ENCODE measurements around the gene VAT1L. TPM values are rescaled to one million over a fixed set of nuclear protein-coding genes. Genes with fewer than 3 reads are reported as not detected.
"Not testable (repeated sequence)": the region's sequence is repeated elsewhere in the genome, so short reads cannot be mapped to it uniquely, and the experiment has no call there.

The VAT1L gene
- total RNA-seq, 1 experiment from 2014 or later, result 0.10 TPM

DNA sequence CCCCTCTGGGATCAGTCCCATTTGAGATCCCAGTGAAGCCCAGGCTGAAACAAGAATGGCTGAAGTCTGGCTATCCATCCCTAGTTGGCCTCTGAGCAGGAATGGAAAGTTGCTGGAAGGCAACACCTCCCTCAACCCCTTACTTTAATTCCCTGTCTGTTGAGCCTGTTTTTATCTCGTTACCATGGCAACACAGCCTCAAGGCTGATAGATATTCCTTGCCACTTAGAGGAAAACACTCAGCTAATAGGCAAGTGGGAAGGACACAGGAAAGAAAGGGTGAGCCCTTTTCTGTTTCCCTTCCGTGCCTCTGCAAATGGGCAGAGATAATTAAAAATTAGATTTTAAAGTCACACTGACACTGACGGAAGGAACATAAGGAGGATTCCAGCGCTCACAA lies 158.5 kb downstream of the VAT1L start (continued):
- TF ChIP-seq, protein P1, sequence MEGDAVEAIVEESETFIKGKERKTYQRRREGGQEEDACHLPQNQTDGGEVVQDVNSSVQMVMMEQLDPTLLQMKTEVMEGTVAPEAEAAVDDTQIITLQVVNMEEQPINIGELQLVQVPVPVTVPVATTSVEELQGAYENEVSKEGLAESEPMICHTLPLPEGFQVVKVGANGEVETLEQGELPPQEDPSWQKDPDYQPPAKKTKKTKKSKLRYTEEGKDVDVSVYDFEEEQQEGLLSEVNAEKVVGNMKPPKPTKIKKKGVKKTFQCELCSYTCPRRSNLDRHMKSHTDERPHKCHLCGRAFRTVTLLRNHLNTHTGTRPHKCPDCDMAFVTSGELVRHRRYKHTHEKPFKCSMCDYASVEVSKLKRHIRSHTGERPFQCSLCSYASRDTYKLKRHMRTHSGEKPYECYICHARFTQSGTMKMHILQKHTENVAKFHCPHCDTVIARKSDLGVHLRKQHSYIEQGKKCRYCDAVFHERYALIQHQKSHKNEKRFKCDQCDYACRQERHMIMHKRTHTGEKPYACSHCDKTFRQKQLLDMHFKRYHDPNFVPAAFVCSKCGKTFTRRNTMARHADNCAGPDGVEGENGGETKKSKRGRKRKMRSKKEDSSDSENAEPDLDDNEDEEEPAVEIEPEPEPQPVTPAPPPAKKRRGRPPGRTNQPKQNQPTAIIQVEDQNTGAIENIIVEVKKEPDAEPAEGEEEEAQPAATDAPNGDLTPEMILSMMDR (IDR thresholded peaks at IDR 0.05 in 2 of 3, conservative IDR thresholded peaks at IDR 0.05 in 1 of 3; ENCODE audit: borderline replicate concordance in 1 of 3, insufficient read depth in 1 of 3, low read depth in 2 of 3, low read length in 2 of 3), result no peak

DNA sequence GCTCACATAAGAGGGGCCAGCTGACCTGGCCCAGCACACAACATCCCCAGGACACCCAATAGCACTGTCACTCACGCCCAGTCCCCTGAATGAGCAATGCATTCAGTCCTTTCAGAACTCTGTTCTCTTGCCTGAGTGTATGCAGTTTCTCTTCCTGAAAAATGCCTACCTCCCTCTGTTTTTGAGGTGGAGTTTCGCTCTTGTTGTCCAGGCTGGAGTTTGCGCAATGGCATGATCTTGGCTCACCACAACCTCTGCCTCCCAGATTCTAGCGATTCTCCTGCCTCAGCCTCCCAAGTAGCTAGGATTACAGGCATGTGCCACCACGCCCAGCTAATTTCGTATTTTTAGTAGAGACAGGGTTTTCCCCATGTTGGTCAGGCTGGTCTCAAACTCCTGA lies 159.2 kb downstream of the VAT1L start:
- H3K9ac ChIP-seq (ENCODE audit: low read length); CTCF ChIA-PET; DNase-seq (ENCODE audit: low read depth, low spot score); H3K4me2 ChIP-seq (ENCODE audit: low read length); intact Hi-C loops (cut with micrococcal nuclease); H3K4me3 ChIP-seq (replicated peaks in 1 of 2; ENCODE audit: low read depth in 1 of 2, low read length in 2 of 2); POLR2A ChIA-PET; H3K27ac ChIP-seq (ENCODE audit: low read depth, low read length); ATAC-seq; H3K36me3 ChIP-seq (ENCODE audit: control insufficient read depth in 1 of 2, insufficient read depth in 2 of 2, low read length in 2 of 2); RAD21 ChIA-PET (ENCODE audit: low non-redundant PET in 1 of 2, low total read pairs in 2 of 2, uncharacterized antibody in 2 of 2, unreplicated experiment in 2 of 2); H3K9me3 ChIP-seq (ENCODE audit: control insufficient read depth in 1 of 2, insufficient read depth in 1 of 2, low read depth in 1 of 2, low read length in 2 of 2); BruUV-seq (replicated peaks); H3K79me2 ChIP-seq (ENCODE audit: insufficient read depth, low read length); H3K4me1 ChIP-seq (ENCODE audit: control insufficient read depth in 1 of 2, insufficient read depth in 2 of 2, low read length in 2 of 2); H3K9me2 ChIP-seq (ENCODE audit: insufficient read depth); H2AFZ ChIP-seq (ENCODE audit: low read depth, low read length, poor library complexity, severe bottlenecking); H4K20me1 ChIP-seq (ENCODE audit: insufficient read depth): not testable (repeated sequence)
- peaks cover 46% of the 10 kb centered on the region for H3K27me3 ChIP-seq (ENCODE audit: insufficient read depth, low read length)

GRCh38 chr16:77948835-77949234 lies 160.5 kb downstream of the VAT1L start:
- Histone ChIP-seq H3K9me3 (ENCODE audit: control insufficient read depth in 1 of 2, insufficient read depth in 1 of 2, low read depth in 1 of 2, low read length in 2 of 2) (no peaks in the 10 kb centered on the region), H3K79me2 (ENCODE audit: insufficient read depth, low read length) (no peaks in the 10 kb centered on the region), H2AFZ (ENCODE audit: low read depth, low read length, poor library complexity, severe bottlenecking) (no peak overlapping the region), H3K4me1 (ENCODE audit: control insufficient read depth in 1 of 2, insufficient read depth in 2 of 2, low read length in 2 of 2) (no peaks in the 10 kb centered on the region), H3K4me2 (ENCODE audit: low read length) (no peak overlapping the region), H3K9me2 (ENCODE audit: insufficient read depth) (no peaks in the 10 kb centered on the region), H3K9ac (ENCODE audit: low read length) (no peak overlapping the region), H4K20me1 (ENCODE audit: insufficient read depth) (no peaks in the 10 kb centered on the region), H3K36me3 (ENCODE audit: control insufficient read depth in 1 of 2, insufficient read depth in 2 of 2, low read length in 2 of 2) (no peaks in the 10 kb centered on the region), H3K27me3 (ENCODE audit: insufficient read depth, low read length) (peaks cover 58% of the 10 kb centered on the region), H3K4me3 (replicated peaks in 1 of 2; ENCODE audit: low read depth in 1 of 2, low read length in 2 of 2) (no peak overlapping the region), H3K27ac (ENCODE audit: low read depth, low read length) (no peak overlapping the region)
- DNase-seq (ENCODE audit: low read depth, low spot score), result no peak
- BruUV-seq (replicated peaks), result no TSS peak
- ATAC-seq, result no peak
- POLR2A ChIA-PET, result no interaction called here
- RAD21 ChIA-PET (ENCODE audit: low non-redundant PET in 1 of 2, low total read pairs in 2 of 2, uncharacterized antibody in 2 of 2, unreplicated experiment in 2 of 2), result no interaction called here
- intact Hi-C loops (cut with micrococcal nuclease), result no loop called here
- TF ChIP-seq SRF (IDR thresholded peaks at IDR 0.05; ENCODE audit: low read depth) (no peak), SP1 (IDR thresholded peaks at IDR 0.05; ENCODE audit: low read depth) (no peak), POLR2AphosphoS5 (IDR thresholded peaks at IDR 0.05; ENCODE audit: low read depth, low read length) (no peak), RAD21 (IDR thresholded peaks at IDR 0.05; ENCODE audit: low read depth) (no peak), FOSL1 (IDR thresholded peaks at IDR 0.05; ENCODE audit: low read depth) (no peak), EZH2phosphoT487 (IDR thresholded peaks at IDR 0.05; ENCODE audit: borderline replicate concordance) (no peak), ZFX (IDR thresholded peaks at IDR 0.05) (no peak)
- TF ChIP-seq, protein P2, sequence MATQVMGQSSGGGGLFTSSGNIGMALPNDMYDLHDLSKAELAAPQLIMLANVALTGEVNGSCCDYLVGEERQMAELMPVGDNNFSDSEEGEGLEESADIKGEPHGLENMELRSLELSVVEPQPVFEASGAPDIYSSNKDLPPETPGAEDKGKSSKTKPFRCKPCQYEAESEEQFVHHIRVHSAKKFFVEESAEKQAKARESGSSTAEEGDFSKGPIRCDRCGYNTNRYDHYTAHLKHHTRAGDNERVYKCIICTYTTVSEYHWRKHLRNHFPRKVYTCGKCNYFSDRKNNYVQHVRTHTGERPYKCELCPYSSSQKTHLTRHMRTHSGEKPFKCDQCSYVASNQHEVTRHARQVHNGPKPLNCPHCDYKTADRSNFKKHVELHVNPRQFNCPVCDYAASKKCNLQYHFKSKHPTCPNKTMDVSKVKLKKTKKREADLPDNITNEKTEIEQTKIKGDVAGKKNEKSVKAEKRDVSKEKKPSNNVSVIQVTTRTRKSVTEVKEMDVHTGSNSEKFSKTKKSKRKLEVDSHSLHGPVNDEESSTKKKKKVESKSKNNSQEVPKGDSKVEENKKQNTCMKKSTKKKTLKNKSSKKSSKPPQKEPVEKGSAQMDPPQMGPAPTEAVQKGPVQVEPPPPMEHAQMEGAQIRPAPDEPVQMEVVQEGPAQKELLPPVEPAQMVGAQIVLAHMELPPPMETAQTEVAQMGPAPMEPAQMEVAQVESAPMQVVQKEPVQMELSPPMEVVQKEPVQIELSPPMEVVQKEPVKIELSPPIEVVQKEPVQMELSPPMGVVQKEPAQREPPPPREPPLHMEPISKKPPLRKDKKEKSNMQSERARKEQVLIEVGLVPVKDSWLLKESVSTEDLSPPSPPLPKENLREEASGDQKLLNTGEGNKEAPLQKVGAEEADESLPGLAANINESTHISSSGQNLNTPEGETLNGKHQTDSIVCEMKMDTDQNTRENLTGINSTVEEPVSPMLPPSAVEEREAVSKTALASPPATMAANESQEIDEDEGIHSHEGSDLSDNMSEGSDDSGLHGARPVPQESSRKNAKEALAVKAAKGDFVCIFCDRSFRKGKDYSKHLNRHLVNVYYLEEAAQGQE (IDR thresholded peaks at IDR 0.05; ENCODE audit: low read depth), result no peak
- CTCF ChIA-PET, result no interaction called here
